GM04503 (cell line): Measurements from ENCODE around the gene KRTAP12-4.
"Not testable (repeated sequence)": the region's sequence is repeated elsewhere in the genome, so short reads cannot be mapped to it uniquely, and the experiment has no call there.

Source experiments
- DNase-seq: peaks from one replicate; pipeline ENCODE4 v3.0.0-alpha.2; 2012; ENCODE audit warnings: low read depth

The KRTAP12-4 gene

GRCh38 chr21:44654576-44655175 lies at the start of gene KRTAP12-4:
Gene KRTAP12-4, minus strand, starts transcription at chr21:44654659. Its CDS starts 45 bp downstream, at chr21:44654614.
- no peak for DNase-seq

DNA sequence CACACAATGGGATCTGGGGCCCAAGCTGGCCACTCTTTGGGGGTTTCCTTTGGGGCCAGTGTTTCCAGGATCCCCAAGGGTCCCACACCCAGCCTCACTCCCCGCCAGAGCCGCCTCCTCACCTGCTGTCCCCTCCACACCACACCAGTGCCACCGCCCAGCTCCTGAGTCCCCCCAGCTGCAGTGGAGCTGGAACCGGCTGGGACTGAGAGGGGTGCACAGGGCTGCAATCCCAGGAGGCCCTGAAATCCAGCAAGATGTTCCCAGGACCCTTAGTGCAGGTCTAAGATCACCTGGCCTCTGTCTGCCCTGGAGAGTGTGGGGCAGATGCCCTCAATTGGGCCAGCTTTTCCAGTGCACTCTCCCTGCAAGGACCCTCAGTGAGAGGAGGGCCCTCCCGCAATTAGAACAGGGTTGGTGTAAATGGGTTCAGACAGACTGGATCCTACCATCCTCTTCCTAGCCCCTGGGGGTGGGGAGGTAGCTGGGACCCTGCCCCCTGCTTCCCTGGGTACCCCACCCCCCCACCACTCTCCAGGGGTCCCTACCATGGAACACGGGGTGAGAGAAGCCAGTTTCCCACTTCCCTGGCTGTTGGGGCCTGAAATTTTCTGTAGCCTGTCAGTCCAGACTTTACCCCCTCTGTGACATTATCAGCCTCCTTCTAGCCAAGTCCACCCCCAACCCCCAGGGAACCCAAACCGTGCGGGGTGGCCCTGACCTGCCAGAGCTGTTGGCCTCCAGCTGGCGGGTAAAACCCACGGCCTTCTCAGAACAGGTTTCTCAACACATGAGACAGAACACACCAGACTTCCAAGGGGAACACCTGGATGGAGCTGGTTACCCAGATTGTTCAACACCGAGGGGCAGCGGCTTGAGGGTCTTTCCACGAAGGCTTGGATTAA lies 49.5 kb upstream of the KRTAP12-4 start:
- DNase-seq = no peak

DNA sequence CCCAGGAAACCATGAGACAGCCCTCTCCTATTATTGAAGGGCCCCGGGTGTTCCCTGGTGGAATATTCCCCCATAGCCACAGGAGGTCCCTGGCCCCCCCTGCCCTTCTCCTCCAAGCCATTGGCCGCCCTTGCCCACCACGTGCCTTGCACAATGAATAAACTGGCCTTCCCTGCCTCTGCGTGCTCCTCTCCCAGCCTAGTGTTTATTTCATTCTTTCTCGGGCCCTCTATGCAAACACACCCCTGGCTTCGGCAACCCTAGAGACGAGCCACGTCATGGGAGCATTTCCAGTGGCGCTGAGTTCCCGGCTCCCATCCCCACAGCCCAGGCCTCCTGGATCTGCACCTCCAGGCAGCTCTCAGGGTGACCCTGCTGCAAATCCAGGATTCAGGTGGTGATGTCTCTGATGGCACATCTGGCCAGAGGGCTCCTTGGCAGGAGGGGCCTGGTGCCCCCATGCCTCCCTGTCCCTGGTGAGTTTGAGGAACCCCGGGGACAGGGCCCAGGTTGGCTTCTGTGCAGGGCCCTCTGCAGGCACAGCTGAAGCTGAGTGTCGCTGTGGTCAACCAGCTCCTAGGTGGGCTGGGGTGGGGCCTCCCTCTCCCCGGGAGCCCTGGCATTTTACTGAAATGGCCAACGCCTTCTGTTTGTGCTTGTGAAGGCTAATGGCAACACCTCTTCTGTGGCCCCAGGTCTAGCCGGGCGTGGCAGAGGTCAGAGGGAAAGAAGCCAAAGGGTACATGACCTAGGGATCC lies 48.7 kb upstream of the KRTAP12-4 start:
- DNase-seq = no peak

DNA sequence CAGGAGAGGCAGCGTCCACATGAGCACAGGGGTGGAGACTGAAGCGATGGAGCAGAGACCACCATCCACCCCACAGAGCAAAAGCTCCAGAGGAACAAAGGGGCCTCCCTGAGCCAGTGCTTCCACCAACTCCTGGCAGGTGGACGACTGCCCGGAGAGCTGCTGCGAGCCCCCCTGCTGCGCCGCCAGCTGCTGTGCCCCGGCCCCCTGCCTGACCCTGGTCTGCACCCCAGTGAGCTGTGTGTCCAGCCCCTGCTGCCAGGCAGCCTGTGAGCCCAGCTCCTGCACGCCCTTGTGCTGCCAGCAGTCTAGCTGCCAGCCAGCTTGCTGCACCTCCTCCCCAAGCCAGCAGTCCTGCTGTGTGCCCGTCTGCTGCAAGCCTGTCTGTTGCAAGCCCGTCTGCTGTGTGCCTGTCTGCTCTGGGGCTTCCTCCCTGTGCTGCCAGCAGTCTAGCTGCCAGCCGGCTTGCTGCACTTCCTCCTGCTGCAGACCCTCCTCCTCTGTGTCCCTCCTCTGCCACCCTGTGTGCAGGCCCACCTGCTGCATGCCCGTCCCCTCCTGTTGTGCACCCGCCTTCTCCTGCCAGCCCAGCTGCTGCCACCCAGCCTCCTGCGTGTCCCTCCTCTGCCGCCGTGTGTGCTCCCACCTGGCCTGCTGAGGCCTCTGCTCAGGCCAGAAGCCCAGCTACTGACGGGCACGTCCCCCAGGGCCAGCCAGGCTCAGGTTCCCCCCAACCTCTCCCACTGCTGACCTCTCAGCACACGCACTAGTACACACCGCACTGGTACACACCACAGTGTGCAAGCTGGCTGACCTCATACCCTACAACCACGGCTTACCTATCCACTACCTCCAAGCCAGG lies 47.9 kb upstream of the KRTAP12-4 start:
- DNase-seq = no peak

GRCh38 chr21:44701541-44701940 lies 47.1 kb upstream of the KRTAP12-4 start:
- DNase-seq = no peak

- no peak for DNase-seq
Observed at GRCh38 chr21:44701023-44701400, 46.6 kb upstream of the KRTAP12-4 start.

- no peak for DNase-seq
Observed at GRCh38 chr21:44700101-44701022, 45.9 kb upstream of the KRTAP12-4 start.

GRCh38 chr21:44699502-44700001 lies 45.1 kb upstream of the KRTAP12-4 start:
- DNase-seq = no peak

DNA sequence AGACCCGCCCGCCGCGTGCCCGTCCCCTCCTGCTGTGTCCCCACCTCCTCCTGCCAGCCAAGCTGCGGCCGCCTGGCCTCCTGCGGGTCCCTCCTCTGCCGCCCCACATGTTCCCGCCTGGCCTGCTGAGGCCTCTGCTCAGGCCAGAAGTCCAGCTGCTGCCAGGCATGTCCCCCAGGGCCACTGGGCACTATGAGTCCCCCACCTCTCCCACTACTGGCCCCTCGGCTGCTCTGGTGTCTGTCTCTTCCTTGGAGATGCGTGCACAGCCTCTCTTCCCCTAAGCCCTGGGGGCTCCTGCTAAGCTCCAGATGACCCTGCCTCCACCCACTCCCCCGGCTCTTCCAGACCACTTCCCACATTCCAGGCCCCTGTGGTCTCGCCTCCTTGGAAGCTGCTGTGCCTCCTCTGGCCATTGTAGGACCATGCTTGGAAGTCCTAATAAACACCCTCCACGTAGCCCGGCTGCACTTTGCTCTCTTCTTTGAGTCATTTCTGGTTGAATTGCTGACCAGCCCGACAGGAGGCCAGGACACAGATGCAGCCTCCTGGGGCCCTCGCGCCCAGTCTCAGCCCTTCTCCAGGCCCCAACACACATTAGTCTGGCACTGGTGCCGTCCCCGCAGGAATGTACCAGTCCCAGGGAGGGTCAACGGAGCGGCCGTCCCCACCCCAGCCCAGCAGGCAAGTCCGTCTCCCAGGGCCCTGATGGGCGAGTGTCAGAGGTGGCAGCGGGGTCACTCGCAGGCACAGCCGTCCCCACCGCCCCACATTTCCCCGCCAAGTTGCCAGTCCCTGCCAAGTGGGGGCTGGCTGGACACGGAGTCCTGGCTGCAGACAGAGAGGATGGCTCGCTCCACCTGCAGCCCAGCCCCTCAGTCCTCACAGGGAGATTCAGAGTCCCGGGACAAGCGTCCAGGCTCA lies 43.6 kb upstream of the KRTAP12-4 start:
- DNase-seq = no peak

- not testable (repeated sequence) for DNase-seq
Observed at GRCh38 chr21:44697172-44697810, 42.8 kb upstream of the KRTAP12-4 start, which contains the start of gene KRTAP10-12. Gene KRTAP10-12, plus strand, starts transcription at chr21:44697172. Its CDS starts 30 bp downstream, at chr21:44697202.

GRCh38 chr21:44696572-44696971 lies 42.1 kb upstream of the KRTAP12-4 start:
- DNase-seq = no peak

DNA sequence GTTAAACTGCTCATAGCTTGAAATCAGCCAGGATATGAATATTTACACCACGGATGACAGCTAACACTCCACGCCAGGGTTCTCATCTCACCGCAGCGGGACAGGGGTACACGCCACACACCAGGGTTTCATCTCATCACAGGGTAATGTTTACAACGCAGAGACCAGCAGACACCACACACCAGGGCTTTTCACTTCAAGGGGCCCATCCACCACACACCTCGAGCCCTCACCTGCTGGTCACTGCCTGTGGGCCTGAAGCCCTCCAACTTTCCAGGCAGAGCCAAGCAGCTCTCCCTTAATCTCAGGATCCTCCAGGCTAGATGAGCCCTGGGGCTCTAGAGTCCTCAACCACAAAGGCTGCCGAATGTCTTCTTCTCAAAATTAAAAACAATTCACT lies 41.2 kb upstream of the KRTAP12-4 start:
- DNase-seq = no peak

GRCh38 chr21:44695184-44695583 lies 40.7 kb upstream of the KRTAP12-4 start:
- DNase-seq = no peak

DNA sequence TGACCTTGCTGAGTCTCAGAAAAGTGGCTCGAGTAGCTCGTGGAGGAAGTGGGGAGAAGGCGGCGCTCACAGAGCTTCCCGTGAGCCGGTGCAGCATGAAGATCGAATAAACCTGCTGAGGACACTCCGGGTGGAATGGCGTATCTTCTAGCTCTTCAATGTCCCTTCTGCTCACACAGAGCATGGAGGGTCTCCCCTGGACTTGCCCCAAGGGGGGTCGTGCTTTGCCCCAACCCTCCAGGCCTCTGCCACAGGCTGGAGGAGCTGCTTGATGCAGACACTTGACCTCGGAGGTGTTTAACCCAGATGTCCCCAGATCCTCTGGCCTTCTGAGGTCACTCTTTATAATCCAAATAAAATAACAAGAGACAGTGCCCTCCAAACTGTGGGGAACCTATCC lies 40.3 kb upstream of the KRTAP12-4 start:
- no peak for DNase-seq

DNA sequence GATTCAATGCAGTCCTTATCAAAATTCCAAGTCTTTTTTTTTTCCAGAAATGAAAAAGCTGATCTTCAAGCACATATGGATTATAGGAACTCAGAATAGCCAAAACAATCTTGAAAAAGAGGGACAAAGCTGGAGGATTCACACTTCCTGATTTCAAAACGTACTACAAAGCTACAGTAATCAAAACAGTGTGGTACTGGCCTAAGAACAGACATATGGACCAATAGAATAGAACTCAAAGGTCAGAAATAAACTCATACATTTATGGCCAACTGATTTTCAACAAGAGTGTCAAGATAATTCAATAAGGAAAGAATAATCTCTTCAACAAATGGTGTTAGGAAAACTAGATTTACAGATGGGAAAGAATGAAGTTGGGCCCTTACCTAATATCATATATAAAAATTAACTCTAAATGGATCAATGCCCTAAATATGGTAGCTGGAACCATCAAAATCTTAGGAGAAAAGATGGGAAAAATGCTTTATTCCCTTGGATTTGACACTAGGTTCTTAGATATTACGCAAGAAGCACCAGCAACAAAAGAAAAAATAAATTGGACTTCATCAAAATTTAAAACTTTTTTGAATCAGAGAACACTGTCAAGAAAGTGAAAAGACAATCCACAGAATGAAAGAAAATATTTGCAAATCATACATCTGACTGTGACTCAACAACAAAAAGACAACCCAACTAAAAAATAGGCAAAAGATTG lies 38.5 kb upstream of the KRTAP12-4 start:
- no peak for DNase-seq

DNA sequence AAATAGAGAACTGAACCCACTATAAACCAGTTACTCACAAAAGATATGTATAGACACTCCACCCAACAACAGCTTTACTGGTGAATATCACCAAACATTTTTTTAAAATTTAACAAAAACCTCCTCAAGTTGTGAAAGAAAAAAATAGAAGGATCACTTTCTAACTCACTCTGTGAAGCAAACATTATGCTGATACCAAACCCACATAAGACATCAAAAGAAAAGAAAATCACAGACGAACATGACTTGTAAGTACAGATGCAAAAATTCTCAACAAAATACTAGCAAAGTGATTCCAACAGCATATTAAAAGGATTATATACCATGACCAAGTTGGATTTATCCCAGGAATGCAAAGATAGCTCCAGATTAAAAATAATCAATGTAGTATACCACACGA lies 37.2 kb upstream of the KRTAP12-4 start:
- DNase-seq = no peak

DNA sequence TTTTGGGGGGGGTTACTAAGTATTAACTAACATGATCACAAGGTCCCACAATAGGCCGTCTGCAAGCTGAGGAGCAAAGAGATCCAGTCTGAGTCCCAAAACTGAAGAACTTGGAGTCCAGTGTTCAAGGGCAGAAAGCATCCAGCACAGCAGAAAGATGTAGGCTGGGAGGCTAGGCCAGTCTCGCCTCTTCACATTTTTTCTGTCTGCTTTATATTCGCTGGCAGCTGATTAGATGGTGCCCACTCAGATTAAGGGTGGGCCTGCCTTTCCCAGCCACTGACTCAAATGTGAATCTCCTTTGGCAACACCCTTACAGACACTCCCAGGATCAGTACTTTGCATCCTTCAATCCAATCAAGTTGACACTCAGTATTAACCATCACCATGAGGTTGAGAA lies 35.3 kb upstream of the KRTAP12-4 start:
- not testable (repeated sequence) for DNase-seq

DNA sequence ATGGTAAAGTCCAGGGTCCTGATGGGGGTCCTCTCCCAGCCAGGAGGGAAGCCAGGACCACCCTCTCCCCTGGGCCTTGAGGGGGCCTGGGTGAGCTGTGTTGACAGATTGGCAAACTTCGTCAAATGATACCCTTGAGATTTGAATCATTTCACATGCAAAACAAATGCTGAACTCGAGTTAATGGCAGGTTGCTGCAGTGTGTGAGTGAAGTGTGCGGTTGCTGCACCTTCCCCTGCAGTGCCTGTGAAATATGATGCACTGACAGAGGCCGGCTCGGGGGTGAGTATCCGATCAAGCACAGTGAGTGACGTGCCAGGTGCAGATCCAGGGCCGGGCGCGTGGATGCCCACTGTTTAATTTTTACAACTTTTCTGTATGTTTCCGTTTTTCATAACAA lies 33.2 kb upstream of the KRTAP12-4 start:
- DNase-seq = no peak
